ENCODE data around the gene ATPAF2.

Gene ATPAF2

GRCh38 chr17:18038861-18039534 is at the start of gene ATPAF2, which contains the start of gene GID4:
Gene ATPAF2, minus strand, starts transcription at chr17:18039168. Its CDS starts 155 bp downstream, at chr17:18039013.
Gene GID4, plus strand, starts transcription at chr17:18039408. Its CDS starts 57 bp downstream, at chr17:18039465.
- DNase-seq (ENCODE audit: low read depth), result peak; percentile 98

GRCh38 chr17:18087610-18088491 is 48.9 kb upstream of the ATPAF2 start, which contains the start of gene DRG2:
Gene DRG2, plus strand, starts transcription at chr17:18087948. Its CDS starts 76 bp downstream, at chr17:18088024.
- peak; percentile 90 for DNase-seq (ENCODE audit: low read depth)

- DNase-seq (ENCODE audit: low read depth), result no peak
Measured at GRCh38 chr17:18084256-18084655, 45.3 kb upstream of the ATPAF2 start.

GRCh38 chr17:18079543-18079942 is 40.6 kb upstream of the ATPAF2 start:
- no peak for DNase-seq (ENCODE audit: low read depth)

- peak; percentile 51 for DNase-seq (ENCODE audit: low read depth)
Measured at GRCh38 chr17:18076936-18077335, 38.0 kb upstream of the ATPAF2 start.

- DNase-seq (ENCODE audit: low read depth), result no peak
Measured at GRCh38 chr17:18074566-18075272, 35.8 kb upstream of the ATPAF2 start.

- no peak for DNase-seq (ENCODE audit: low read depth)
Measured at GRCh38 chr17:18071751-18072150, 32.8 kb upstream of the ATPAF2 start.

GRCh38 chr17:18070861-18071340 is 31.9 kb upstream of the ATPAF2 start:
- DNase-seq (ENCODE audit: low read depth), result peak; percentile 54

GRCh38 chr17:18069101-18069500 is 30.1 kb upstream of the ATPAF2 start:
- no peak for DNase-seq (ENCODE audit: low read depth)

GRCh38 chr17:18066866-18067265 is 27.9 kb upstream of the ATPAF2 start:
- peak; percentile 6 for DNase-seq (ENCODE audit: low read depth)

GRCh38 chr17:18065546-18065945 is 26.6 kb upstream of the ATPAF2 start:
- DNase-seq (ENCODE audit: low read depth), result no peak

GRCh38 chr17:18064053-18064452 is 25.1 kb upstream of the ATPAF2 start:
- DNase-seq (ENCODE audit: low read depth), result no peak

GRCh38 chr17:18059283-18059682 is 20.3 kb upstream of the ATPAF2 start:
- no peak for DNase-seq (ENCODE audit: low read depth)

- DNase-seq (ENCODE audit: low read depth), result no peak
Measured at GRCh38 chr17:18056214-18056613, 17.2 kb upstream of the ATPAF2 start.

GRCh38 chr17:18055597-18055996 is 16.6 kb upstream of the ATPAF2 start:
- DNase-seq (ENCODE audit: low read depth), result no peak

GRCh38 chr17:18045691-18046350 is 6.9 kb upstream of the ATPAF2 start:
- no peak for DNase-seq (ENCODE audit: low read depth)

- no peak for DNase-seq (ENCODE audit: low read depth)
Measured at GRCh38 chr17:18044609-18045008, 5.6 kb upstream of the ATPAF2 start.

GRCh38 chr17:18043491-18043890 is 4.5 kb upstream of the ATPAF2 start:
- peak; percentile 43 for DNase-seq (ENCODE audit: low read depth)

- no peak for DNase-seq (ENCODE audit: low read depth)
Measured at GRCh38 chr17:18042983-18043382, 4.0 kb upstream of the ATPAF2 start.

GRCh38 chr17:18041776-18042175 is 2.8 kb upstream of the ATPAF2 start:
- DNase-seq (ENCODE audit: low read depth), result peak; percentile 70

GRCh38 chr17:18040261-18040858 is 1.4 kb upstream of the ATPAF2 start:
- no peak for DNase-seq (ENCODE audit: low read depth)
